HepG2 (cell line): ENCODE results near the gene TBCD. TPM values are rescaled to one million over a fixed set of nuclear protein-coding genes. Genes with fewer than 3 reads are reported as not detected.
A peak's percentile ranks its signal among the peaks of the same experiment; 100 is the strongest.

Source experiments
- ATM ChIP-seq: fragments of 450-650 bp; IDR thresholded peaks from 2 replicates; pipeline ENCODE4 v1.7.1; 2017; ENCODE audit warnings: mild to moderate bottlenecking, borderline replicate concordance
- ATRX ChIP-seq: sonication (generic); formaldehyde crosslinking; IDR thresholded peaks from 2 replicates; pipeline ENCODE4 v1.4.0; 2020; ENCODE audit warnings: missing genetic modification reagents, borderline replicate concordance
- CENPX ChIP-seq: sonication (generic); formaldehyde crosslinking; IDR thresholded peaks from 2 replicates; pipeline ENCODE4 v1.9.0; 2021; ENCODE audit warnings: mild to moderate bottlenecking, missing genetic modification reagents, moderate library complexity
- CSRNP1 ChIP-seq: sonication (generic); formaldehyde crosslinking; IDR thresholded peaks from 2 replicates; pipeline ENCODE4 v1.8.1; 2023; ENCODE audit warnings: mild to moderate bottlenecking, missing genetic modification reagents
- CSRNP2 ChIP-seq: sonication (generic); formaldehyde crosslinking; conservative IDR thresholded peaks from 2 replicates; pipeline ENCODE4 v1.8.0; 2022; ENCODE audit warnings: low read depth, missing genetic modification reagents
- GABPA ChIP-seq, 2 experiments: IDR thresholded peaks; 2 replicates each; pipeline ENCODE4 v1.6.1; 2011 to 2016; ENCODE audit warnings: low read depth in 2 of 2, low read length in 1 of 2, missing biosample characterization in 1 of 2, missing genetic modification characterization in 1 of 2
- MAZ ChIP-seq, 2 experiments: sonication (generic) in 1 of 2; formaldehyde crosslinking in 1 of 2; IDR thresholded peaks; 2 replicates each; pipeline versions ENCODE4 v1.5.0 to v1.6.1; 2012 to 2020; ENCODE audit warnings: low read depth in 2 of 2, mild to moderate bottlenecking in 2 of 2, borderline replicate concordance in 1 of 2, improper control_type of control experiment in 1 of 2, low read length in 1 of 2, missing genetic modification reagents in 1 of 2, moderate library complexity in 1 of 2
- MIER2 ChIP-seq: IDR thresholded peaks from 2 replicates; pipeline ENCODE4 v1.6.1; 2016; ENCODE audit warnings: missing biosample characterization, missing genetic modification reagents
- MIXL1 ChIP-seq: IDR thresholded peaks from 2 replicates; pipeline ENCODE4 v1.6.1; 2016
- NFKBIZ ChIP-seq: IDR thresholded peaks from 2 replicates; pipeline ENCODE4 v1.6.1; 2018; ENCODE audit warnings: missing genetic modification reagents, missing compliant biosample characterization
- POLR2A ChIP-seq, 2 experiments: IDR thresholded peaks; 2 replicates each; pipeline ENCODE4 v1.6.1; 2011; ENCODE audit warnings: low read depth in 2 of 2, low read length in 2 of 2, mild to moderate bottlenecking in 1 of 2, moderate library complexity in 1 of 2; ENCODE audit not compliant: insufficient read depth in 1 of 2
- POLR2G ChIP-seq: fragments of 200-400 bp; formaldehyde crosslinking; IDR thresholded peaks from 2 replicates; pipeline ENCODE4 v1.6.1; 2018; ENCODE audit warnings: mild to moderate bottlenecking, low read depth, low read length, moderate library complexity
- SNAPC2 ChIP-seq: sonication (generic); formaldehyde crosslinking; IDR thresholded peaks from 2 replicates; pipeline ENCODE4 v1.8.1; 2022; ENCODE audit warnings: mild to moderate bottlenecking, missing genetic modification reagents
- SNAPC4 ChIP-seq: sonication (generic); formaldehyde crosslinking; IDR thresholded peaks from 2 replicates; pipeline ENCODE4 v1.4.0; 2020; ENCODE audit warnings: mild to moderate bottlenecking, missing genetic modification reagents
- SP4 ChIP-seq: sonication (generic); formaldehyde crosslinking; IDR thresholded peaks from 2 replicates; pipeline ENCODE4 v1.8.1; 2023; ENCODE audit warnings: mild to moderate bottlenecking, missing genetic modification reagents
- SYNCRIP ChIP-seq: fragments of 200-400 bp; formaldehyde crosslinking; IDR thresholded peaks from 2 replicates; pipeline ENCODE4 v1.6.1; 2018; ENCODE audit warnings: mild to moderate bottlenecking, low read depth, low read length; ENCODE audit not compliant: insufficient read depth
- THAP11 ChIP-seq: IDR thresholded peaks from 2 replicates; pipeline ENCODE4 v1.6.1; 2016; ENCODE audit warnings: missing biosample characterization, missing genetic modification reagents
- ZBTB38 ChIP-seq: sonication (generic); formaldehyde crosslinking; IDR thresholded peaks from 2 replicates; pipeline ENCODE4 v1.5.1; 2020; ENCODE audit warnings: mild to moderate bottlenecking, missing genetic modification reagents
- ZEB1 ChIP-seq: IDR thresholded peaks from 2 replicates; pipeline ENCODE4 v1.6.1; 2012; ENCODE audit warnings: mild to moderate bottlenecking, low read depth, inconsistent platforms; ENCODE audit not compliant: insufficient replicate concordance
- ZNF124 ChIP-seq: sonication (generic); formaldehyde crosslinking; IDR thresholded peaks from 2 replicates; pipeline ENCODE4 v1.4.0; 2020; ENCODE audit warnings: missing genetic modification reagents
- ZNF34 ChIP-seq: sonication (generic); formaldehyde crosslinking; IDR thresholded peaks from 2 replicates; pipeline ENCODE4 v1.4.0; 2020; ENCODE audit warnings: mild to moderate bottlenecking, missing genetic modification reagents, borderline replicate concordance
- ZNF589 ChIP-seq: sonication (generic); formaldehyde crosslinking; conservative IDR thresholded peaks from 2 replicates; pipeline ENCODE4 v1.8.0; 2022; ENCODE audit warnings: mild to moderate bottlenecking, moderate library complexity, missing genetic modification reagents
- polyA plus RNA-seq, 8 experiments: library from polyadenylated mRNA; depleted of rRNA in 3 of 8; stranded (reverse) in 7 of 8; unstranded in 1 of 8; fragments of >200 nt; fragmentation: Illumina TruSeq in 4 of 8; extraction: Trizol in 4 of 8; gene quantifications; 2 replicates each; pipeline versions ENCODE4 v1.2.1 to v1.2.3, GENCODE V29; 2011 to 2016; ENCODE audit warnings: low read depth in 4 of 8, missing spikeins in 1 of 8, mixed read lengths in 1 of 8; ENCODE audit not compliant: insufficient read depth in 1 of 8
- total RNA-seq, 5 experiments: library from RNA; depleted of rRNA; stranded (reverse); fragments of >200 nt; fragmentation: Illumina TruSeq; extraction: Trizol; gene quantifications; 2 replicates each; pipeline ENCODE4 v1.2.3, GENCODE V29; 2016; ENCODE audit warnings: low read depth in 1 of 5

TBCD gene
- total and polyA plus RNA-seq, 2 of the 13 experiments (the other 11 are each of a cell fraction or from before 2014, with no cell fraction given), result 33.9 to 54.8 TPM

- TF ChIP-seq ATRX (CRISPR knock-in tag) (no peak), MAZ (IDR thresholded peaks at IDR 0.05; ENCODE audit: borderline replicate concordance, low read depth, low read length) (no peak), MAZ (CRISPR knock-in tag; IDR thresholded peaks at IDR 0.05; ENCODE audit: low read depth) (no peak), ZNF589 (CRISPR knock-in tag) (no peak), SYNCRIP (no peak), MIER2 (CRISPR knock-in tag) (no peak), THAP11 (CRISPR knock-in tag) (no peak), ATM (no peak), CENPX (CRISPR knock-in tag) (no peak), SNAPC2 (no peak), POLR2A (IDR thresholded peaks at IDR 0.05; ENCODE audit: insufficient read depth in 1 of 2, low read depth in 2 of 2, low read length in 2 of 2) (no peak), SNAPC4 (CRISPR knock-in tag) (no peak), ZBTB38 (CRISPR knock-in tag) (peak; percentile 96), ZNF34 (no peak), GABPA (IDR thresholded peaks at IDR 0.05; ENCODE audit: low read depth, low read length) (no peak), GABPA (CRISPR knock-in tag; IDR thresholded peaks at IDR 0.05; ENCODE audit: low read depth) (no peak), POLR2G (no peak), ZEB1 (no peak), CSRNP2 (no peak), ZNF124 (no peak), SP4 (CRISPR knock-in tag) (no peak), NFKBIZ (no peak), MIXL1 (CRISPR knock-in tag) (0 out of 2 replicates have a peak, but pooled peaks have one; percentile 55), CSRNP1 (CRISPR knock-in tag) (no peak)
These were observed 15.3 kb downstream of the TBCD start (continued) for GRCh38 chr17:82767041-82767754.
